Activated CD8-positive, alpha-beta memory T cell treated with anti-CD3 and anti-CD28 coated beads for 36 hours (primary cell): ENCODE data around the gene DBN1. TPM values are rescaled to one million over a fixed set of nuclear protein-coding genes. Genes with fewer than 3 reads are reported as not detected.

Experiments
- CTCF ChIA-PET: fragments of 350-600 bp; sonication (Branson Sonifier 250); formaldehyde crosslinking; loops from one replicate; lab custom pipeline; 2021; ENCODE audit warnings: antibody characterized with exemption; lab: Charles Lee
- POLR2A ChIA-PET: fragments of 350-600 bp; sonication (Branson Sonifier 250); formaldehyde crosslinking; loops from one replicate; lab custom pipeline; 2021; ENCODE audit warnings: antibody characterized with exemption; lab: Charles Lee
- total RNA-seq, 2 experiments: library from RNA; stranded (reverse); gene quantifications; one replicate each; pipeline ENCODE4 v1.2.3, GENCODE V29; 2021

Gene DBN1
- total RNA-seq = 100 to 1,000 TPM; 102 to 104 TPM

DNA sequence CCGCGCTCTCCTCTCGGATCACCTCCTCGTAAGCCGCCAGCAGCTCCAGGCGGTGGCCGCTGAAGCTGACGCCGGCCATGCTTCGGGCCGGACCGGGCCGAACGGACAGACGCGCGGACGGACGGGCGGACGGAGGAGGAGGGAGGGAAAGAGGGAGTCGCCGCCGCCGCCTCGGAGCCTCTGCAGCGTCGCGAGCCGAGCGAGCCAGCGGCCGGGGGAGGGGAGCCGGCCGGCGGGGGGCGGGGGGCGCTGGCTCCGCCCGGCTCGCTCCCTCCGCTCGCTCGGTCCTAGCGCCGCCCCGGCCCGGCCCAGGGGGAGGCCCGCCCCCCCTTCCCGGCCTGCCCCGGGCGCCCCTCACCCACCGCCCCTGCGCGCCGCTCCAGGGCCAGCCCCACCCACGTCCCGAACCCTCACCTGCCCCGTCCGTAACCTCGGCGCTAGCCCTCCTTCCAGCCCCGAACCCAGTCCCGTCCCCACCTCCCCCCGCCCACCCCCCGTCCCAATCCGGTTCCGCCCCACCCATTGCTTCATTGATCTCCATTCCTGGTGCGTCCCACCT is at the start of gene DBN1:
DBN1 (minus strand) TSS at position 192 of the 559 bp plus-strand sequence; CDS start at position 79, 113 bp downstream.
- CTCF ChIA-PET = interaction anchor here (1.0 to 9.1 kb wide), 5 partner anchors 10 to 28 kb away, joined by 3 to 84 read pairs (median 4); no protein-coding TSS in a partner anchor
- POLR2A ChIA-PET = interaction anchor here (1.3 to 2.0 kb wide), 4 partner anchors 18 to 70 kb away, joined by 3 to 17 read pairs (median 6); no protein-coding TSS in a partner anchor

DNA sequence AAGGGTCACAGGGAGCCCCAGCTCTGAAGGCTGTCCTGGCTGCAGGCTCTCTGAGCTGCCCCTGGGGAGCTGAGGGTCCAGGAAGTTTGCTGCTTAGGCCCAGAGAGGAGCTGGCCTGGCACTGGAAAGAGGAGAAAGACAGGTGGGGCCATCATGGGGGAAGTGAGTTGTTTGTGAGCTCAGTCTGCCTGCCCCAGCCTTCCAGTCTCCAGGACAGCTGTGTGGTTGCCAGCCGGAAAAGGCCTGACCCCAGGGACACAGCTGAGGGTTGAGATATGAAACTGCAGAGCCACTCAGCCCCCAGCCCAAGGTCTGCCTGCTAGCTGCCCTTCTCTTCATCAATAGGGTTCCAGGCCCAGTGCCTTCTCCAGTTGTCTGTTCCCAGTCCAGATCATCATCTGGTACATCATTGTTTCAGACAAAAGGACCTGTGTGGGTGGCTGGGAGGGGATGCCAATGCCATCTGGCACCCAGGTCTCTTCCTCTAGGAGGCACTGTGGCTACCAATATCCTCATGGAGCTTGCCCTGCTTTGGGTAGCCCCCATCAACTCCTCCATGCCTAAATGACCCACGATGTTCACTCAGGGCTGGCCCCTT is 47.6 kb upstream of the DBN1 start:
- POLR2A ChIA-PET = interaction anchor here (0.7 kb wide), 1 partner anchor 15 kb away, joined by 3 read pairs; no protein-coding TSS in a partner anchor

DNA sequence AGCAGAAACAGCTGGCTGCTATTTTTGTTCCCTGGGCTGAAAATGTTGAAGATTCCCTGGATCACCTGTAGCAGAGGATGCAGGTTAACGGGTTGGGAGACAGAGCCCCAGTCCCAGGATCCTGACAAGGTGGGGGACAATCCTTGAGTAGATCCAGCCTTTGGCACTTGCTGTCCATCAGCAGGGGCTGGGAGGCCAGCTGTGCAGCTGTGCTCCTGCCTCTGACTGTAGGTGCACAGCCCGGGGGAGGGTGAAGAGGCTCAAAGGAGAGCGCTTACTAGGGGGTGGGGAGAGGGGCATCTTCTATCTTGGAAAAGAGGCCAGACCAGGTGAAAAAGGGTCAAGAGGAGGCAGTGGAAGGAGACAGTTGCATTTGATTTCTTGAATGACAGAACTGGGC is 46.8 kb upstream of the DBN1 start:
- ChIA-PET POLR2A (no interaction called here), CTCF (interaction anchor here (1.4 to 1.5 kb wide), 2 partner anchors 12 to 115 kb away, joined by 3 to 4 read pairs; no protein-coding TSS in a partner anchor)

More for the DNA sequence above, 47.6 kb upstream of the DBN1 start:
- CTCF ChIA-PET = interaction anchor here (1.4 kb wide), 1 partner anchor 13 kb away, joined by 3 read pairs; no protein-coding TSS in a partner anchor

DNA sequence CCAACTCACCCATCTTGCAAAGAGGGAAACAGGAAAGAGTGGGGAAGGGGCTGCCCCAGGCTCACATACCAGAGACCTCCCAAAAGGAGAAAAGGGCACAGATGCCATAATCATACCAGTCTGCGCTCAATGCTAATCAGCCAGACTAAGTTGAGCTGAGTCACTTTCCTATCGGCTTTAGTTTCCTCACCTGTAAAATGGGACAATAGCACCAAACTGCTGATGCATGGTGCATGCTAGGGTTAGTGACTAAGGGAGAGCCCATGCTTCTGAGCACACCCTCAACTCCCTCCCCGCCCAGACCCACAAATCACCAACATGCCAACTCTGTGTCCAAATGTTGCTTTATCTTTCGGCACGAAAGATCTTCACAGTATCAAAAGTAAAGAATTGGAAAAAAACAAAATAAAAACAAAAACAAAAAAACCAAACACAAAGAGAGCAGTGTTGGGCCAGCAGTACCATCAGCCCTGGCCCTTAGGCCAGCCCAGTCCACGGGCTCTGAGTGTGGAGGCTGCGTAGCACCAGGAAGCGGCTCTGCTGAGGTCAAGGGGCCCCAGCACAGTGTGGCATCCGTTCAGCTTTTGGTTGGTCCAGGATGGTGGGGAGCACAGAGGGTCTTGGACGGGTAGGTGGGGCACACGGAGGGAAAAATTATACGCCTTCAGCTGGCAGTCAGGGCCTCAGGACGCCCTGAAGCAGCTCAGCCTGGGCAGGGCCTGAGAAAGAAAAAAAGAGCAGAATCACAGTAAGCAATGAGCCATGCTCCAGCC is 46.2 kb upstream of the DBN1 start:
- POLR2A ChIA-PET = no interaction called here
- CTCF ChIA-PET = interaction anchor here (1.4 to 1.5 kb wide), 2 partner anchors 11 to 115 kb away, joined by 3 to 4 read pairs; no protein-coding TSS in a partner anchor

DNA sequence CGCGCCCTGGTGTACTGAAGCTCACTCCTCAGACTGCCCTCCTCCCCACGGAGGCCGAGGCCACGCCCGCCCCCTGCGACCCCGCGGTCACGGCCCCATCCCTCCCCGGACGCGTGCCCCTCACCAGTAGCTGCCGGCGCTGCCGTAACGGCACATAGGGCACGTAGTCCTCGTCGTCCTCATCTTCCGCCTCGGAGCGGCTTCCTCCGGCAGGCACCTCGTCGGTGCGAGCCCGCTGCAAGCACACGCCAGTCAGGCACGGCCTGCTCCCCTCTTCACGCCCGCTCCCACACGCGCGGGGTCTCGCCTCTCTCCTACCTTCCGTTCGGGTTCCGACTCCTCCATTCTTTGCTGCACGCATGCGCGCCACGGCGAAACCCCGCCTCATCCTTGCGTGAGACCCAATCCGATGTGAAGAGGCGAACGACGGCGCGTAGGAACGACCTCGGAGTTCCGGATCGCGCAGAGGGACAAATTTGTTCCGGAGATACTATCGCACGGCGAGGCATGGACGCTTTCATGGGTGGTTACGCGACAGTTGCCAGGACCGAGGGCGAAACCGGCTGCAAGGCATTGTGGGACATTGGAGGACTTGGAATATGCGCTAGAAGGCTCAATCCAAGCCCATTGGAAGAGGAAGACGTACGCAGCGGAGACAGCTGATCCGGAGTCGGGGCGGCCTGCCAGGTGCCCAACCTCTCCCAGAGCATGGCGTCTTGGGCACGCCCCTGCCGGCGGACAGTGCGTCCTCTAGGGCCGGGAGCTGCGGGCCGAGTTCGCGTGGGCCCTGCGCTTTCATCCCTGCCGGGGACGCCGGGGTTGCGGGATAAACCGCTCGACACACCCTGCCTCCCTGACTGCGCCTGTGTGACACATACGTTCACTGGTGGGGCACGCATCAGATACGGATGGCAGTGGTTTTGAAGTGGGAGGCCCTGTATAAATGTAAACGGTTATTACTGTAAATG is 43.5 kb upstream of the DBN1 start, which contains the start of gene DDX41:
DDX41 (minus strand) TSS at position 361 of the 968 bp plus-strand sequence; CDS start at position 345, 16 bp downstream.
- ChIA-PET POLR2A (interaction anchor here (0.8 to 1.1 kb wide), 3 partner anchors 21 to 165 kb away, joined by 3 to 4 read pairs (median 3); partner anchors contain the start of genes LMAN2 and TMED9), CTCF (interaction anchor here (0.5 to 2.3 kb wide), 5 partner anchors 15 to 402 kb away, joined by 3 to 7 read pairs (median 5); no protein-coding TSS in a partner anchor)

DNA sequence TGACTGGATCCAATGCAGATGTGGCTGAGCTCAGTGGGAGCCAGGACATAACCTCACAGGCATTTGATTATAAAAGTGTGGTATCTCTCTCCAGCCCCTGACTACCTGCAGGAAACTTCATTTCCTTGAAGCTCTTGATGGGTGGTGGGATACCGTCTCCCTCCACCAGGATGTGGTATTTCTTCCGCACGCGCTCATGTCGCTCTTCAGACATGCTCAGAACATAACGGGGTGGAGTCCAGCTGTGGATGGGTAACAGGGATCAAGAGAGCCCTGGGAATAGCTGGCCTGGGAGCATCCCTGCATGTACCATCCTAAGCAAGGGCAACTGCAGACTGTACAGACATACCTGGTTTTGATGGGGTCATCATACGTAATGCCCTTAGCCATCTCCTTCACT is 42.1 kb upstream of the DBN1 start:
- POLR2A ChIA-PET = interaction anchor here (0.7 to 1.1 kb wide), 3 partner anchors 69 to 164 kb away, joined by 3 to 4 read pairs (median 3); partner anchors contain the start of genes LMAN2 and PRR7

DNA sequence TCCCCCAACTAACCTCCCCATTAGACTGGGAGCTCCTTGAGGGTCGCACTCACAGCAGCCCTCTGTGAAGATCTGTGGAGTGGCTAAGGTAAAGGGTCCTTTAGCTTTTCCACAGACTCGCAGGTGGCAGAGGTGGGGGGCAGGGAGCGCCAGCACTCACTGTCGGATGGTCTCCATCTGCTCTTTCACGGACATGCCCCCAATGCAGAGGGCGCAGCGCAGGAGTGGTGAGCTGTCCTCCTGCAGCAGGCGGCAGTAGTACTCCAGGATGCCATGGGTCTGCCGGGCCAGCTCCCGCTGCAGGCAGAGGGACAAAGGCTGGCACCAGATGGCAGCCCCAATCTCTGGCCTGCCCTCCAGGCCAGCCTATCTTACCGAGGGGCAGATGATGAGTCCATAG is 41.1 kb upstream of the DBN1 start:
- ChIA-PET CTCF (interaction anchor here (2.9 kb wide), 1 partner anchor 13 kb away, joined by 13 read pairs; no protein-coding TSS in a partner anchor), POLR2A (no interaction called here)

More for the DNA sequence above, 42.1 kb upstream of the DBN1 start:
- CTCF ChIA-PET = interaction anchor here (0.7 to 2.9 kb wide), 8 partner anchors 14 to 125 kb away, joined by 3 to 13 read pairs (median 5); partner anchors contain the start of gene PDLIM7

DNA sequence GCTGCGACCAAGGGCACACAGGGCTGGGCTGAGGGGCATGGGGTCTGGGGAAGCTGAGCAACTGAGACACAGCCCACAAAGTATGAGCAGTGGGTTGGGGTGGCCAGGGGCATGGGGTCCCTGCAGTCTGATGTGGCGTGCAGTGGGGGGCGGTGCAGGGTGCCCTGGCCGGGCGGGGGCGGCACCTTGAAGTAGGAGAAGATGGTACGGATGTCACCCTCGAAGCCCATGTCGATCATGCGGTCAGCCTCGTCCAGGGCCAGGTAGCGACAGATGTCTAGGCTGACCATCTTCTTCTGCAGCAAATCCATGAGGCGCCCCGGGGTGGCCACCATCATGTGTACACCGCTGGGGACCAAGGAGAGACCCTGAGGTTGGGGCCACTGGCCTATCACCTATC is 40.1 kb upstream of the DBN1 start:
- ChIA-PET POLR2A (no interaction called here), CTCF (interaction anchor here (2.9 kb wide), 1 partner anchor 12 kb away, joined by 13 read pairs; no protein-coding TSS in a partner anchor)

DNA sequence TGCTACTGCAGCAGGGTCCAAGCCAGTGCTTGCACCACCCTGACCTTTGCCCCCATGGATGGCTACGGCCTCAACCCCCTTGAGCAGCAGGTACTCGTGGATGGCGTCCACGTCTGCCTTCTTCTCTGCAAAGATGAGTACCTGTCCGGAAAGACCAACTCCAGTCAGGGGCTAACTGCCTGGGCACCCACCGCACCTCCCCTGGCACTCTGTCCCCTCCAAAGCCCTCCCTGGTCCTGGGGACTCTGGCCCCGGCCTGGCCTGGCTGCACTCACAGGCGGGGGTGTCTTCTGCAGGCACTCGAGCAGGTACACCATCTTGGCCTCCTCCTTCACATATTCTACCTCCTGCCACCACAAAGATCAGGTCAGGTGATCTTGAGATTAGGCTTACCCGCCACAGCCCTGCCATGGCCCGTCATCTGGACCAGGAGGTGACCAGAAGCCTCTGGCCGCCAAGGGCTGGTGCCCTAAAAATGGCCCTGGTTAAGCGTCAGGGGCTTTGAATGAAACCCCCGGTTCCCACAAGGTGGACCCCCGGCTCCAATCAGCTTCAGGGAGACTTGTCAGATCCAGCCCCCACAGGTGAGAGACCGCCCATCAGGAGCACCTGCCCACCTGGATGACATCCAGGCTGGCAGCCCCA is 39.4 kb upstream of the DBN1 start:
- ChIA-PET CTCF (interaction anchor here (2.9 kb wide), 1 partner anchor 11 kb away, joined by 13 read pairs; no protein-coding TSS in a partner anchor), POLR2A (no interaction called here)

DNA sequence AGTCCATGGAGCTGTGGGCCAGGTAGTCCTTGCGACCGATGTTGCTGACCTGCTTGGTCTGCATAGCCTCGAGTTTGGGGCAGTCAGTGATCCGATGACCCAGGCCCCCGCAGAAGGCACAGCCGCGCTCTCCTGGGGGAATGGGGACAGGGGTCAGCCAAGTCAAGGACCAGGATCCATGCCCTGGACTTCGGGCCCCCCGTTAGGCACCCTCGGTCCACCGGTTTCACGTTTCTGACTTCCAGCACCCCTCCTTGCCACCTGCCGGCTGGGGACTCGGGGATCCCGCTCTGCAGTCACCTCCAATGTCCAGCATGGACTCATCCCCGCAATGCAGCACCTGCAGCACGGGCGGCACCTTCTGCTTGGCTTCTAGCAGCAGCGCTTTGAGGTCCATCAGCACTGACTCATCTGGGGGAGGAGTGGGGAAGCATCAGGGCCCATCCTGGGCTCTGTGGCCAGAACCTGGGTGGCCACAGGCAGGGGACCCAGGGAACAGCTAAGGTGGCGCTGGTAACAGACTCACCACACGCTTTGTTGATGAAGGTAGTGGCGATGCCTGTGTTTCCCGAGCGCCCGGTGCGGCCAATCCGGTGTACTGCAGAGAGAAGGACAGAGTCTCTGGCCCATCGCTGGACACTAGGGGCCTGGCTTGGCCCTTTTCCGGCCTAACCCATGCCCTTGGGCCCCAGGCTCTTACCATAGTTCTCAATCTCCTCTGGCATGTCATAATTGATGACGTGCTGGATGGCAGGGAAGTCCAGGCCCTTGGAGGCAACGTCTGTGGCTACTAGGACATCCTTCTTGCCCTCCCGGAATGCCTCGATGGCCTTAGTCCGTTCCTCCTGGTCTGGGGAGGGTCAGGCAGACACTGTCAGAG is 38.6 kb upstream of the DBN1 start:
- POLR2A ChIA-PET = no interaction called here
- CTCF ChIA-PET = no interaction called here

DNA sequence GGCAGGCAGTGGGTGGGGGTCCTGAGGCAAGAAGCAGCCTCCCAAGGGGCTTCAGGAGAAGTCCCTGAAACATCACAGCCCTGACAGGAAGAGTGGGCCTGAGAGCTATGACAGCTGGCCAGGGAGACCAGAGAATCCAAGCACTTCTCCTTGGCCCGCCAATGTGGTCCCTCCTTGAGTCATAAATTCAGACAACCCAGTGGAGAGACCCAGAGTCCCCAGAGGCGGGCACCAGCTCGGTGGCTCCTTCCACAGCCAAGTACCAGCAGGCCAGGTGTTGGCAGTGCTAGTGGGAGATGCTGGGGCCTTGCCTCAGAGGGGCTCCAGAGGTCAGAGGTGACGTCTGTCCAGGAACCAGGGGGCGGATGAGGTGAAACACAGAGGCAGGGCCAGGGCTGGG is 37.7 kb upstream of the DBN1 start:
- POLR2A ChIA-PET = no interaction called here
- CTCF ChIA-PET = interaction anchor here (1.2 kb wide), 1 partner anchor 121 kb away, joined by 4 read pairs; no protein-coding TSS in a partner anchor

DNA sequence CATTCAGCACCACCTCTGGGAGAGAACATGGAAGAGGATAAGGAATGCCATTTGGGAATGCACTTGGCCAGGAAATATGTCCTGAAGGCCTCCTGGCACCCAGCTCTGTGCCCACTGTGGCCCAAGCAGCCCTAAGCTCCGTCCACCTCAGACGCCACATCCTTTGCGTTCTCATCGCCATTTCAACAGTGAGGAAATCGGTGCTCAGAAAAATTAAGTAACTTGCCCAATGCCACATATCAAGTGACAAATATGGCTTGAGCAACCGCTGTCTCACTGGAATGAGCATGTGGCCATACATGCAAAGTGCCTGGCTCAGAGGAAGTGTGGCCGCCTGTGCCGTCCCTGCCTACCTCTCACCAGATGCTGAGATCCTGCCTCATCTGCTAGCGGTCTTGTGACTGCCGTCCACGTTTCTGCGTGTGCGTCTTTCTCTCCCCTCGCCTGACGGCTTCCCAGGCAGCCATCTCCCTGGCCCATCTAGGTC is 37.2 kb upstream of the DBN1 start:
- CTCF ChIA-PET = interaction anchor here (1.2 to 2.2 kb wide), 2 partner anchors 10 to 120 kb away, joined by 4 to 9 read pairs; no protein-coding TSS in a partner anchor
- POLR2A ChIA-PET = interaction anchor here (0.6 kb wide), 1 partner anchor 162 kb away, joined by 6 read pairs; no protein-coding TSS in a partner anchor

DNA sequence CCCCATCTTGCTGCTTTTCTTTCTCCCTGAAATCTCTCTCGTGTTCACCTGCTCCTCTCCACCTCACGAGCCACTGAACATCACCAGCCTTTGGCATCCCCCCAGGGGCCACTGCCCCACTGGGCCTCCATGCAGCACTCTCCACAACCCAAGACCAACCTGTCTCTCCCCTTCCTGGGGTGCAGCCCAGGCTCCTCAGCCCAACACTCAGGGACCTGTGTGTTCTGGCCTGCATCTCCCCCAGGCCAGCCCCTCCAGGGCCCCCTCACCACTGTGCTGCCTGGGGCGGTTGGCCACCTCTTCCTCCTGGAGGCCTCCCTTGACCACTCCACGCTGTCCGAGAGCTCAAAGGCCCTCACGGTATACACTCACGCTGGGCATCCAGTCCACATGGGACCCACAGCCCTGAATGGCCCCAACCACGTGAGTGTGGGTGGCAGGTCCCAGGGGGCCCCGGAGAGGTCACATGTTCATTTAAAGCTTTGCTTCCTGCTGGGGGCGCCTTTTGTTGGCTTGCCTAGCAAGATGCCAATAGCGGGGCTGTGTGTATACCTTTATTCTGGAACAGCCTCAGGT is 36.6 kb upstream of the DBN1 start:
- ChIA-PET CTCF (interaction anchor here (1.2 to 2.2 kb wide), 2 partner anchors 9 to 119 kb away, joined by 4 to 9 read pairs; no protein-coding TSS in a partner anchor), POLR2A (interaction anchor here (0.6 kb wide), 1 partner anchor 162 kb away, joined by 6 read pairs; no protein-coding TSS in a partner anchor)

DNA sequence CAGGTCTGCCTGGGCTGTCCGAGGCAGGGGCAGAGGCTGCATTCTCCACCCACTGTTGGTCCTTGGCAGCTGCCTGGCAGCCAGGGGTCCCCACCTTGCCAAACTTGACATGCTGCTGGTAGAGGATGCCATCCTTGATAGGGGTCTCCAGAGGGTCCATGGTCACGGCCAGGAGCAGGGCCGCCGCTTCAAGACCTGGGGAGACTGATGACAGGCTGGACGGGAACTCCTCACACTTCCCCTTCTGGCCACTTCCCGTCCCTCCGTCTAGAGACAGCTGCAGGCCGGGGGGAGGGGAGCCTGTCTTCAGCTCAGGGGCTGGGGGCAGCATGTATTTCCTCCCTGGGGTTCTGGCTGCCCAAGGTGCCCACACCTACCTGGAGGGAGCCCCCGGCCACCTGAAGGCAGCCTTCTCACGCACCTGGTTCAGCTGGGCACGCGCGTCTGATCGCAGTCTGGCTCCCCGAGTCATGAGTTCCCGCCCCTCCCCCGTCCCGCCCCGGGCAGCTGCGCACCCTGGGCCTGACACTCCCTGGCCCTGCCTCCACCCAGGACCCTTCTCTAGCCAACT is 36.0 kb upstream of the DBN1 start, which contains the start of gene DOK3:
DOK3 (minus strand) TSS at position 446 of the 571 bp plus-strand sequence; CDS start at position 160, 286 bp downstream.
- ChIA-PET CTCF (interaction anchor here (1.3 to 2.2 kb wide), 2 partner anchors 8 to 120 kb away, joined by 3 to 9 read pairs; no protein-coding TSS in a partner anchor), POLR2A (interaction anchor here (1.8 kb wide), 1 partner anchor 12 kb away, joined by 5 read pairs; the partner anchor contains the start of gene PDLIM7)

DNA sequence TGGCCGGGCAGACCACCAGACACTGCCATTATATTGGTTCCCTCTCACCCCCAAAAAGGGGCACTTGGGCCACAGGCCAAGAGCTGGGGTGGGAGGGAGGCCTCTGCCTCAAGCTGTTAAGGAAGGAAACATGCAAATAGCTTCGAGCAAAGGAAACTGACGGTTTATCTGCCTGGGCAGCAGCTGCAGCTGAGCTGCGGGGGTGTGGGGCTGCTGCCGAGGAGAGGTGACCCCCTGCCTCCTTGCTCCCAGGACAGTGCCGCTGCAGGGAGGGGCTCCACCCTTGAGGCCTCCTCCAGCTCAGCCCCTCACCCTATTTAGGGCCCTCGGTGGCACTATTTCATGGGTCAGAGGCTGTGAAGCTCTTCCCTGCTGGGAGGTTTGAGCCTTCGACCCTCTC is 35.4 kb upstream of the DBN1 start:
- POLR2A ChIA-PET = interaction anchor here (1.8 kb wide), 1 partner anchor 11 kb away, joined by 5 read pairs; the partner anchor contains the start of gene PDLIM7
- CTCF ChIA-PET = interaction anchor here (1.1 to 2.2 kb wide), 4 partner anchors 8 to 119 kb away, joined by 3 to 9 read pairs (median 3); no protein-coding TSS in a partner anchor
